ENCODE results near the gene FKBP4. TPM values are rescaled to one million over a fixed set of nuclear protein-coding genes. Genes with fewer than 3 reads are reported as not detected.

The FKBP4 gene
- total and polyA plus RNA-seq, 2 of the 13 experiments (the other 11 are each of a cell fraction or from before 2014, with no cell fraction given): 25.7 to 66.1 TPM

DNA sequence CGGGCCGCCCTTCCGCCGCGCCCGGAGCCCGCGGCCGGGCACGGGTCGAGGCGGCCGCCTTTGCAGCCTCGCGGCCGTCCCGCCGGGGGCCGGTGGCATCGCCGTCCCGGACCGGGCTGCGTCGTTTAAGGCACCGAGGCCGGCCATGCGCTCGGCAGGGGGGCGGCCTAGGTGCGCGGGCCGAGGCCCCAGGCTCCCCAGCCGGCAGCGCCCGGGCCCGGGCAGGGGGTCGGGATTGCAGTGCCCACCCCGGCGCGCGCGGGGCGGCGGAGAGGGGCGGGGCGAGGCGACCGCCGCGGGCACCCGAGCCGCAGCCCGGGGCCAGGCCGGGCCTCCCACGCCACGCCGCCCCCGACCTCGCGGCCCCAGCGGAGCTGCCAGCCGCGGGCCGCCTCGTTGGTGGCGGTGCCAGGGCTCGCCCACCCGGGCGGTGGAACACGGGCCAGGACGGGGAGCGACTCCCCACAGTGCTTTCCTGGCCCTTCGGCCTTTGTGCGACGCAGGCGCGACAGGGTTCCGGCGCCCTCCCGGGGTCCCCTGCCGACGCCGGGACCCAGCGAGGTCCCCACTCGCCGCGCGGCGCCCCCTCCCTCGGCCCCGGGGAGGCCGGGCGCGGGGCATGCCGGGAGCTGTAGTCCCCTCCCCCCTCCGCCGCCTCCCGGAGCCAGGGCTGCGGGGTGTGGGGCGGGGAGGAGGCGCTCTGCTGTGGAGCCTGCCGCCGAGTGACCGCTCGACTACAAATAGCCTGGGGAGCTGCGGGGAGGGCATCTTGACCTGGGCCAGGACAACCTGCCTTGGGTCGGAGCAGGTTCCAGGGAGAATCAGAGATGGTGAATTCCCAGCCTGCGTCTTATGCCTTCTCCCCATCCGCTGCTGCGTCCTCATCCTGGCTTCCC, 769 bp downstream of the FKBP4 start (continued):
- TF ChIP-seq ZNF670 (CRISPR knock-in tag; IDR thresholded peaks at IDR 0.05; ENCODE audit: borderline replicate concordance) (no peak), ZNF792 (CRISPR knock-in tag; IDR thresholded peaks at IDR 0.05) (0 out of 2 replicates have a peak, but pooled peaks have one; percentile 49), DPF2 (CRISPR knock-in tag; IDR thresholded peaks at IDR 0.05; ENCODE audit: borderline replicate concordance, low read depth) (no peak), ZNF441 (CRISPR knock-in tag; IDR thresholded peaks at IDR 0.05; ENCODE audit: borderline replicate concordance) (no peak), THYN1 (CRISPR knock-in tag; IDR thresholded peaks at IDR 0.05; ENCODE audit: borderline replicate concordance, low read depth) (no peak), KLF11 (CRISPR knock-in tag; IDR thresholded peaks at IDR 0.05) (no peak), RBM39 (IDR thresholded peaks at IDR 0.05; ENCODE audit: low read depth, low read length, poor library complexity, severe bottlenecking) (peak; percentile 67), ZNF782 (CRISPR knock-in tag; IDR thresholded peaks at IDR 0.05; ENCODE audit: borderline replicate concordance) (0 out of 2 replicates have a peak, but pooled peaks have one; percentile 8), NR2F1 (CRISPR knock-in tag; IDR thresholded peaks at IDR 0.05) (no peak), ZBTB3 (CRISPR knock-in tag; IDR thresholded peaks at IDR 0.05; ENCODE audit: borderline replicate concordance, low read depth) (no peak), ZNF563 (CRISPR knock-in tag; IDR thresholded peaks at IDR 0.05) (no peak), ARNT (IDR thresholded peaks at IDR 0.05) (no peak)
- TF ChIP-seq, protein P1, sequence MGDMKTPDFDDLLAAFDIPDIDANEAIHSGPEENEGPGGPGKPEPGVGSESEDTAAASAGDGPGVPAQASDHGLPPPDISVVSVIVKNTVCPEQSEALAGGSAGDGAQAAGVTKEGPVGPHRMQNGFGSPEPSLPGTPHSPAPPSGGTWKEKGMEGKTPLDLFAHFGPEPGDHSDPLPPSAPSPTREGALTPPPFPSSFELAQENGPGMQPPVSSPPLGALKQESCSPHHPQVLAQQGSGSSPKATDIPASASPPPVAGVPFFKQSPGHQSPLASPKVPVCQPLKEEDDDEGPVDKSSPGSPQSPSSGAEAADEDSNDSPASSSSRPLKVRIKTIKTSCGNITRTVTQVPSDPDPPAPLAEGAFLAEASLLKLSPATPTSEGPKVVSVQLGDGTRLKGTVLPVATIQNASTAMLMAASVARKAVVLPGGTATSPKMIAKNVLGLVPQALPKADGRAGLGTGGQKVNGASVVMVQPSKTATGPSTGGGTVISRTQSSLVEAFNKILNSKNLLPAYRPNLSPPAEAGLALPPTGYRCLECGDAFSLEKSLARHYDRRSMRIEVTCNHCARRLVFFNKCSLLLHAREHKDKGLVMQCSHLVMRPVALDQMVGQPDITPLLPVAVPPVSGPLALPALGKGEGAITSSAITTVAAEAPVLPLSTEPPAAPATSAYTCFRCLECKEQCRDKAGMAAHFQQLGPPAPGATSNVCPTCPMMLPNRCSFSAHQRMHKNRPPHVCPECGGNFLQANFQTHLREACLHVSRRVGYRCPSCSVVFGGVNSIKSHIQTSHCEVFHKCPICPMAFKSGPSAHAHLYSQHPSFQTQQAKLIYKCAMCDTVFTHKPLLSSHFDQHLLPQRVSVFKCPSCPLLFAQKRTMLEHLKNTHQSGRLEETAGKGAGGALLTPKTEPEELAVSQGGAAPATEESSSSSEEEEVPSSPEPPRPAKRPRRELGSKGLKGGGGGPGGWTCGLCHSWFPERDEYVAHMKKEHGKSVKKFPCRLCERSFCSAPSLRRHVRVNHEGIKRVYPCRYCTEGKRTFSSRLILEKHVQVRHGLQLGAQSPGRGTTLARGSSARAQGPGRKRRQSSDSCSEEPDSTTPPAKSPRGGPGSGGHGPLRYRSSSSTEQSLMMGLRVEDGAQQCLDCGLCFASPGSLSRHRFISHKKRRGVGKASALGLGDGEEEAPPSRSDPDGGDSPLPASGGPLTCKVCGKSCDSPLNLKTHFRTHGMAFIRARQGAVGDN (CRISPR knock-in tag; IDR thresholded peaks at IDR 0.05): peak; percentile 70
- TF ChIP-seq, protein P2, sequence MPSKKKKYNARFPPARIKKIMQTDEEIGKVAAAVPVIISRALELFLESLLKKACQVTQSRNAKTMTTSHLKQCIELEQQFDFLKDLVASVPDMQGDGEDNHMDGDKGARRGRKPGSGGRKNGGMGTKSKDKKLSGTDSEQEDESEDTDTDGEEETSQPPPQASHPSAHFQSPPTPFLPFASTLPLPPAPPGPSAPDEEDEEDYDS (CRISPR knock-in tag; IDR thresholded peaks at IDR 0.05): peak; percentile 16; the same call in 1 of the 2 replicates
- TF ChIP-seq, protein P3, sequence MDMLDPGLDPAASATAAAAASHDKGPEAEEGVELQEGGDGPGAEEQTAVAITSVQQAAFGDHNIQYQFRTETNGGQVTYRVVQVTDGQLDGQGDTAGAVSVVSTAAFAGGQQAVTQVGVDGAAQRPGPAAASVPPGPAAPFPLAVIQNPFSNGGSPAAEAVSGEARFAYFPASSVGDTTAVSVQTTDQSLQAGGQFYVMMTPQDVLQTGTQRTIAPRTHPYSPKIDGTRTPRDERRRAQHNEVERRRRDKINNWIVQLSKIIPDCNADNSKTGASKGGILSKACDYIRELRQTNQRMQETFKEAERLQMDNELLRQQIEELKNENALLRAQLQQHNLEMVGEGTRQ (IDR thresholded peaks at IDR 0.05; ENCODE audit: low read depth, low read length): no peak
- TF ChIP-seq, protein P3 (CRISPR knock-in tag; IDR thresholded peaks at IDR 0.05; ENCODE audit: borderline replicate concordance): no peak
- TF ChIP-seq, protein P4, sequence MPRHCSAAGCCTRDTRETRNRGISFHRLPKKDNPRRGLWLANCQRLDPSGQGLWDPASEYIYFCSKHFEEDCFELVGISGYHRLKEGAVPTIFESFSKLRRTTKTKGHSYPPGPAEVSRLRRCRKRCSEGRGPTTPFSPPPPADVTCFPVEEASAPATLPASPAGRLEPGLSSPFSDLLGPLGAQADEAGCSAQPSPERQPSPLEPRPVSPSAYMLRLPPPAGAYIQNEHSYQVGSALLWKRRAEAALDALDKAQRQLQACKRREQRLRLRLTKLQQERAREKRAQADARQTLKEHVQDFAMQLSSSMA (CRISPR knock-in tag; IDR thresholded peaks at IDR 0.05): no peak
- TF ChIP-seq, protein P5, sequence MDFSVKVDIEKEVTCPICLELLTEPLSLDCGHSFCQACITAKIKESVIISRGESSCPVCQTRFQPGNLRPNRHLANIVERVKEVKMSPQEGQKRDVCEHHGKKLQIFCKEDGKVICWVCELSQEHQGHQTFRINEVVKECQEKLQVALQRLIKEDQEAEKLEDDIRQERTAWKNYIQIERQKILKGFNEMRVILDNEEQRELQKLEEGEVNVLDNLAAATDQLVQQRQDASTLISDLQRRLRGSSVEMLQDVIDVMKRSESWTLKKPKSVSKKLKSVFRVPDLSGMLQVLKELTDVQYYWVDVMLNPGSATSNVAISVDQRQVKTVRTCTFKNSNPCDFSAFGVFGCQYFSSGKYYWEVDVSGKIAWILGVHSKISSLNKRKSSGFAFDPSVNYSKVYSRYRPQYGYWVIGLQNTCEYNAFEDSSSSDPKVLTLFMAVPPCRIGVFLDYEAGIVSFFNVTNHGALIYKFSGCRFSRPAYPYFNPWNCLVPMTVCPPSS (IDR thresholded peaks at IDR 0.05): no peak

All from HepG2 (cell line).